Activated T-cell treated with anti-CD3 and anti-CD28 coated beads for 48 hours (primary cell): ENCODE measurements around the gene DAB2.

ENCODE experiments used
- DNase-seq: peaks from one replicate; pipeline ENCODE4 v3.0.0-alpha.2; 2020; ENCODE audit warnings: low read depth

DAB2 gene

GRCh38 chr5:39381376-39381775 is 43.4 kb downstream of the DAB2 start:
- DNase-seq, result no peak

GRCh38 chr5:39379693-39380092 is 45.1 kb downstream of the DAB2 start:
- DNase-seq, result no peak

GRCh38 chr5:39377613-39378012 is 47.2 kb downstream of the DAB2 start:
- no peak for DNase-seq

GRCh38 chr5:39376293-39376714 is 48.5 kb downstream of the DAB2 start:
- peak; percentile 5 for DNase-seq

GRCh38 chr5:39373791-39374190 is 51.0 kb downstream of the DAB2 start:
- DNase-seq, result no peak

- no peak for DNase-seq
Observed at GRCh38 chr5:39371367-39371635, 53.5 kb downstream of the DAB2 start.

- no peak for DNase-seq
Observed at GRCh38 chr5:39370555-39371366, 54.0 kb downstream of the DAB2 start.

- no peak for DNase-seq
Observed at GRCh38 chr5:39369123-39369815, 55.5 kb downstream of the DAB2 start.

GRCh38 chr5:39368116-39368515 is 56.7 kb downstream of the DAB2 start:
- no peak for DNase-seq

- DNase-seq, result no peak
Observed at GRCh38 chr5:39367711-39368110, 57.1 kb downstream of the DAB2 start.

- no peak for DNase-seq
Observed at GRCh38 chr5:39364367-39364766, 60.4 kb downstream of the DAB2 start, which contains the start of gene C9. Gene C9, minus strand, starts transcription at chr5:39364495. Its CDS starts 31 bp downstream, at chr5:39364464.

- DNase-seq, result no peak
Observed at GRCh38 chr5:39363217-39363616, 61.6 kb downstream of the DAB2 start.

GRCh38 chr5:39362646-39363045 is 62.1 kb downstream of the DAB2 start:
- no peak for DNase-seq

GRCh38 chr5:39361306-39361705 is 63.5 kb downstream of the DAB2 start:
- DNase-seq, result no peak

GRCh38 chr5:39360471-39361111 is 64.2 kb downstream of the DAB2 start:
- no peak for DNase-seq

GRCh38 chr5:39356263-39356662 is 68.5 kb downstream of the DAB2 start:
- no peak for DNase-seq

- DNase-seq, result no peak
Observed at GRCh38 chr5:39355324-39355723, 69.5 kb downstream of the DAB2 start.

GRCh38 chr5:39353717-39354399 is 70.9 kb downstream of the DAB2 start:
- DNase-seq, result no peak

- DNase-seq, result no peak
Observed at GRCh38 chr5:39352951-39353350, 71.8 kb downstream of the DAB2 start.

- no peak for DNase-seq
Observed at GRCh38 chr5:39352170-39352569, 72.6 kb downstream of the DAB2 start.

- DNase-seq, result no peak
Observed at GRCh38 chr5:39349484-39349883, 75.3 kb downstream of the DAB2 start.

GRCh38 chr5:39342460-39342859 is 82.3 kb downstream of the DAB2 start:
- DNase-seq, result no peak

GRCh38 chr5:39341896-39342295 is 82.9 kb downstream of the DAB2 start:
- no peak for DNase-seq
